Fibroblast of the conjunctiva (primary cell): ENCODE data around the gene SLC7A14.

Source experiments
- DNase-seq: peaks from one replicate; pipeline ENCODE4 v3.0.0-alpha.2; 2010; ENCODE audit warnings: low read depth

SLC7A14 gene

DNA sequence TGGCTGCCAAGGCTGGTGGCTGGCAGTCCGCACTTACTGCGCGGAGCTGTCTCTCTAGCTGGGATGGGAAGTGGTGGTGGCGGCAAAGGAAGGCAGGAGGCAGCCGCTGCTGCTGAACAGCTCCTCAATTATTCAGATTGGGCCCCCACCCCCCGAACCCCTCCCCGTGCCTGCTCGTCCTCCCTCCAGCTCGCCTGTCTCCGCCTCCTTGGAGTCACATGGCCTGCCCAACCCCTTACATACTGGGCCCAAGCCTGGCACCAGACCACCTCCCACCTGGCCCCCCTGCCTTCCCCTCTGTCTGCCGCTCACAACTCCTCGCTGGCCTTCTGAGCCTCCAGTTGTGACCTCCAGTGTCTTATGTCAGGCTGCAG is at the start of gene SLC7A14:
TSS of gene SLC7A14 (minus strand) at position 139 of the 374 bp plus-strand sequence. CDS start 59,139 bp downstream, outside the sequence.
- DNase-seq, result no peak

DNA sequence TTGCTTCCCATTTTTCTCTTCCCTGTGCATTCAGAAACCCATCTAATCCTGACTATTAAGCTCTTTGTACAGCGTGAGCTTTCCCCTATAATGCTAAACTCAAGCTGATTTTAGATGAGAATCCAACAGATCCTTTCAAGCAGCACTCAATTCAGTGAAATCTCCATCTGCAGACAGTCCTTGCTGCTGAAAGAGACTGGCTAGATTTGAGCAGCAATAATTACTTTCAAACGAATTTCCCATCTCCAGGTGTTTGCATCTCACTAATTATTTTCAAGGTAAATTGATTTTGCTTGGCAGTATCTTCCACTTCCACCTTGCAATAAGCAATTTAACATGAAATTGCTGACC is 49.5 kb upstream of the SLC7A14 start:
- DNase-seq, result no peak

DNA sequence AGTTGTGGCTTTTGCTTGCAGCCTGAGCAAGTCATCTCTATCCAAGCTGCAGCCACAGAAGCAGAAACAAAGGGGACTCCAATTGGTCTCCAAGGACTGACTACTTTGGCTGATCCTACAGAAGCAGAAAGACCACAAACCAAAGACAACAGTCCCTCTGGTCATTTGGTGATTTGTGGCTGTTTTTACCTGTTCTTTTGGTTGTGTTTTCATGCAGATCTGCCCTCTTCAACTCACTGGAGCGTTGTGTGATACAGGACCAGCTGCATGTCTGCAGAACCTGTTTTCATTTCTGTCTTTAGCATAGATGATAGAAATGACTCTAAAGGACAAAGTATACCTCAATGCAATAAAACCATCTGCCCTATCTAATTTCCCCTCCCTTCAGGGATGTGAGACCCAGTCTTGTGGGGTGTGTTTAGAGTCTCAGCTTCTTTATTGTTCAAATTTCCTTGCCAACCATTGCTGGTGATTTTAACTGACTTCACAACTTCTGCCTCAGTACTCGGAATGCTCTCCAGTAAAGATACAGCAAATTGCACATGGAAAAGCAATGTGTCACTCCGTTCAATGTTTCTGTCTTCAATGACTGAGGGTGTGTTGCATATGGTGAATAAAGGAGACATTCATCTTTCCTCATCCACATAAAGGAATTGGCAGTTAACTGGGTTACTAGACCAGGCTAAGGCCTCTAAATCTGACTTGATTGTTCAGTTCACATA is 48.9 kb upstream of the SLC7A14 start:
- no peak for DNase-seq

DNA sequence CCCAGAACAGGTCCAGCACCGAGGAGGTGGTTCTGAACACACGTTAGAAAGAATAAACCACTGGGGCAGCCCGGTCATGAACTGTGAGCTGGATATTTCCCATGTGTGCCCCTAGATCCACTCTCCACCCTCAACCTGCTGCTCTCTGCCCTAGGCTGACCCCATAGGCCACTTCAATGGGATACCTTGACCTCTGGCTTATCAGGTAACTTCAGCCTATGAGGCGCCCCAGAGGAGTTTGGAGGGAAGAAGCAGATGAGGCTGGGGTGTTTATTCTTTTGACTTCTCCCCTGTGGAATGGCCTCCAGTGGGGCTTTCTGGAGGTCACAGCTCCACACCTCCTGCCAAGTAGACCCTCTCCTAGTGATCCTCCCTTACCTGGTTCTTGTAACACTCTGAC is 47.7 kb upstream of the SLC7A14 start:
- DNase-seq, result no peak

DNA sequence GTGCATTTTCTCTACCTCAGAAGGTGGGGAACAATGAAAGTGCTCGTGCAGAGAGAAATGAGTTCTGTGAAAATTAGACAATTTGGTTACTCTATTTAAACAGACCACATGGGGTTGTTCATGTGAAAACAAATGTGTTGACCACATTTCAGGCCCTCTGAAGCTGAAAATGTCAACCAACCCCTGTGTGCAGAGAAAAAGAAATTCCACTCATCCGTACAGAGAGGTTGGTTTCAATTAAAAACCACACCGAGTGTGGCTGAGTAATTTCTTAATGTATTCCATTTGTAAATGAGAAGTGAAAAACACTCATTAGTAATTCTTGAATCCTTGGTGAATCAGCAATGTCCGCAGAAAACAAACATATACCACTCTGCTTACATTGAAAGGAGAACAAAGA is 46.9 kb upstream of the SLC7A14 start:
- DNase-seq, result no peak

DNA sequence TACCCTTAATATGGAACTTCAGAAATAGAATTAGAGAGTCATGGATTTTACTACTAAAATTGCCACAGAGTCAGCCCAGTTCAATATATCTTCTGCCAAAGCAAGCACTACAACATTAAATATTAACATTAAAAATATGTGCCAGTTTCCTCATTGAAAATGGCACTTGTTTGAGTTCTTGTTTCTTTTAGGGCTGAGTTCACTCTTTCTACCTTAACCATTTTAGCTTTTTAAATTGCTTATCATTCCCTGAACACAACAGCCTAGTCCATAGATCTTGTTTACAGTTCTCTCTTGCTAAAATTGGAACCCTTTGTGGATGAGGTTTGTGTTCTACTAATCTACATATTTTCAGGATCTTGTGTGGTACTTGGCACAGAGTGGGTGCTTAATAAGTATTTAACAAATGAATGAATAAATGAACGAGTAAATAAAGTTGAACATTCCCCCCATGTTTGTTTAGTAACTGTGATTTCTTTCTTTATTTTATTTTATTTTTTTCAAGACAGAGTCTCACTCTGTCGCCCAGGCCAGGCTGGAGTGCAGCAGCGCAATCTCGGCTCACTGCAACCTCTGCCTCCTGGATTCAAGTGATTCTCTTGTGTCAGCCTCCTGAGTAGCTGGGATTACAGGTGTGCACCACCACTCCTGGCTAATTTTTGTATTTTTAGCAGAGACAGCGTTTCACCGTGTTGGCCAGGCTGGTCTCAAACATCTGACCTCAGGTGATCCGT is 46.0 kb upstream of the SLC7A14 start:
- DNase-seq, result no peak

DNA sequence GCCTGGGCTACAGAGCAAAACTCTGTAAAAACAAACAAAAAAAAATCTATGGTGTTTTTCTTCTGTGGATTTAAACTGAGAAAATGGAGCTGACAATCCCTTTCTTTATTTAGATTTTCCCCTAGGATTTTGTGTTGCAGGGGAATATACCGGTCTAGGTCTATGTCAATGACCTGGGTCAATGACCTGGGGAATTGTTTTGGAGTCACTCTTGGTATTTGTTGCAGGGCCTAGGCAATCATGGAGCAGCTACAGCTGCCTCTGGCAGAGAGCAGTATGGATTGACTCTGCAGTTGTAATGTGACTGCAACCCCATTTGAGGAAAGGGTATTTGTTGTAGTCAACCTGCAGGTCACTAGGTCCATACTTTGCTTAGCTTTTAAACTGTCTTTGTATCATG is 37.6 kb upstream of the SLC7A14 start:
- no peak for DNase-seq

GRCh38 chr3:170622369-170623159 is 36.7 kb upstream of the SLC7A14 start:
- DNase-seq, result peak; percentile 93

- no peak for DNase-seq
These were observed 35.4 kb upstream of the SLC7A14 start for GRCh38 chr3:170621256-170621655.

GRCh38 chr3:170614214-170614966 is 28.5 kb upstream of the SLC7A14 start:
- DNase-seq, result peak; percentile 63

GRCh38 chr3:170611751-170612150 is 25.9 kb upstream of the SLC7A14 start:
- DNase-seq, result no peak

DNA sequence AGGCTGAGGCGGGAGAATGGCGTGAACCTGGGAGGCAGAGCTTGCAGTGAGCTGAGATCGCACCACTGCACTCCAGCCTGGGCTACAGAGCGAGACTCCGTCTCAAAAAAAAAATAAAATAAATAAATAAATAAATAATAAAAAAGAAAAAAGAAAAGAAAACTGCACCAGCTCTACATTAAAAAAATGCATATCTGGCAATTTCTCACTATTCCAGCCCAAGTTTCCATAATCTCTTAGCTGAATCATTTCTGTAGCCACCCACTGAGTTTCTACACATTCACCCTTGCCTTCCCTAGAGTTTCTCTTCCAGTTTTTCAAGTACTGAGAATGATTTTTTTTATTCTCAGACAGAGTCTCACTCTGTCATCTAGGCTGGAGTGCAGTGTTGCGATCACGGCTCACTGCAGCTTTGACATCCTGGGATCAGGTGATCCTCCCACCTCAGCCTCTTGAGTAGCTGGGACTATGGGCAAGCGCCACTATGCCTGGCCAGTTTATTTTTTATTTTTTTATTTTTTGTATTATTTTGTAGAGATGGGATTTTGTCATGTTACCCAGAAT is 24.5 kb upstream of the SLC7A14 start:
- no peak for DNase-seq

GRCh38 chr3:170608475-170608874 is 22.6 kb upstream of the SLC7A14 start:
- DNase-seq, result no peak

GRCh38 chr3:170606675-170607074 is 20.8 kb upstream of the SLC7A14 start:
- DNase-seq, result no peak

DNA sequence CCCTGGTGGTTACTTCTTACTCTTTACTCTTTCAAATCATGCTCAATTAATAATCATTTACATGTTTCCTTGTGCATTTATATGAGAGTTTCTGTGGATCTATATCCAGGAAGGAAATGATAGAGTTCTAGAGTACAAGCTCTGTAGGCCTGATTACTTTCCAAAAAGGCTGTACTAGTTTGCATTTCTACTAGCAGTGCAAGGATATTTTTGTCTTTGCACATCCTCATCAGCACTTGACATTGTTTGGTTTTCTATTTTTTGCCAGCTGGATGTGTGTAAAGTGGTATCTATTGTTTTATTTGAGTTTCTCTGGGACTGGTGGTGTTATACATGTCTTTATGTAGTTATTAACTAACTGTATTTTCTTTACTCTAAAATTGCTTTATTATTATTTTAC is 19.6 kb upstream of the SLC7A14 start:
- no peak for DNase-seq

DNA sequence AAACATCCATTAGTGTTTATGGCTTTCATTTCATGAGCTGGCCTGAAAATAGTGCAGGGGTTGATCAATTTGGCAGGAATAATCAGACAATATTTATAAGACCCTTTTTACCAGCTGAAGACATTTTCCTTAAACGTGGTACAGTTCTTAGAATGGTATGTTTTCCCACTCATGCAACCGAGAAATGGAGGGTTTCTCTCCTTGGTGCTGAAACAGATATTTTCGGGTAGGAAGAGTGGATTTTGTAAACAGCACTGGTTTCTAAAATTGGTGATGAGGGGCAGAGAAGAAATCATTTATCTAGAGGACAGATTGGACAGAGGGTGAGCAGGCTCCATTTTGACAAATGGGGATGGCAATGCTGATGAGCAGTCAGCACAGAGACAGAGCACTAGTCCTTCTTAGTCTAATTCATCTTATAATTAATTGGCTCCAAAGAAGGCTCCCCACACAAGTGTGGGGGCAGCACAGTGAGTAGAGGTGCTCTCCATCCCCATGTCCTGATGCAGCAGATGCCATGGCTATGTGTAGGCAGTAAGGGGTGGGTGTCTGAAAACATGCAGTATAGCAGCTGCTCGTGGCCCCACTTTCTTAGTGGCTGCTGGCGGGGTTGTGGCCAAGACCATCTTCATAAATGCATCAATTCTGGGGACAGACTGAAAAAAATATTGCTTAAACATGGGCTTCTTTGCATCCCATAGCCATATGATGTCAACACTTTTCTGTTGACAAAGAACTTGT is 18.1 kb upstream of the SLC7A14 start:
- DNase-seq, result no peak

GRCh38 chr3:170602556-170602955 is 16.7 kb upstream of the SLC7A14 start:
- DNase-seq, result no peak

DNA sequence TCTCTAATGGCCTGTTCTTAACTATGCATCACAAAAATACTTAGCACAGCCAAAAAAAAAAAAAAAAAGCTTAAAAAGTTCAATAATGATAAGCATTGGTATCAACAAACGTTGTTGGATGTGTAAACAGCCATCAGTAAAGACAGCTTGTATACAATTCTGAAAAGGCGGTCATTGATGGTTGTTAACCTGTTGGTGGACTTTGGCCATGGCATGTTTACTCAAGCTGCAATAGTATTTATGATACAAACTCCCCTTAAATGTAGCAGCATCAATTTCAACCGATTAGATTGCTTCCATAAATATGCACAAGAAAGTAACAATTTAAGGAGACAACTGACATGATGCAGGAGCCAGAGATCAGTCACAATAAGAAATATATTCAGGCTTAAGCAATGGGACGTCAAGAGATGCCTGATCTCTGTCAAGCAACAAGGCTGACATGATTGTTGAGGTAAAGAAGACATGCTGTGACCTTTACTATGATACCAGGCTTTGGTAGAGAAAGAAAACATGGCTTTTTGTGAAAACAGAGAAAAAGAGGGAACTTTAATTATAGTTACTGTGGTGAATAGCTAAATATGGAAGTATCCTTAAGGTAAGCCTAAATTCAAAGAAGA is 14.2 kb upstream of the SLC7A14 start:
- no peak for DNase-seq

DNA sequence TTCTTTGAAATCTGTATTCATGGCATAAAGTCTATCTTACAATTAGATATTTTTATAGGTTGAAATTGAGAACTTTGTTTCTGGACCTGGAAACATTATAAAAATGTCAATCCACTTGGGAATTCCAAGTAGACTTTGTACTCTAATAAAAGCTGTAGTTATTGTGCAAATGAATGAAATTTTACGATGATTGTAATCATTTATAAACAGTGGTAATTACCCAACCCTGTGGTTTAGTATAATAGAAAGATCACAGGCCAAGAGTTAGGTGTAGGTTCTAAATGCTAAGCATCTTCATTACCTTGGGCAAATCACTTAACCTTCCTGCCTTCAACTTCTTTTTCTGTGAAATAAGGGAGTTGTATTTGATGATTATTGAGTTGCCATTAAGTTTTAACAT is 13.2 kb upstream of the SLC7A14 start:
- DNase-seq, result no peak

DNA sequence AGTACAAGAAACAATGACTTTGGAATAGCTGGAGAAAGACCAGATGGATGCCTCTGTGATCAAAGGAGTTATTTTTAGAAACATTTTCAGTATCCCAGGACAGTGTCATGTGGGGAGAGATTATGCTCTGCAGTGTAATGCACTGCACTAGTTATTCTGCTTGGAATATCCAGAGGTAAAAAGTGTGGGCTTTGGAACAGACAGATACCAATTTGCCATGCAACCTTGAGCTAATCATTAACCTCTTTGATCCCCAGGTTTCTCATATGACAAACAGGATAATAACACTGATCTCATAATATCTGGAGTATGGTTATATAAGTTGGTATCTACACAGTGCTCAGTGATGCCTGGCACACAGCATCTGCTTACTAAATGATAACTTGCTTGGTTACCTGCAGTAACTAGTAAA is 12.2 kb upstream of the SLC7A14 start:
- DNase-seq, result no peak

DNA sequence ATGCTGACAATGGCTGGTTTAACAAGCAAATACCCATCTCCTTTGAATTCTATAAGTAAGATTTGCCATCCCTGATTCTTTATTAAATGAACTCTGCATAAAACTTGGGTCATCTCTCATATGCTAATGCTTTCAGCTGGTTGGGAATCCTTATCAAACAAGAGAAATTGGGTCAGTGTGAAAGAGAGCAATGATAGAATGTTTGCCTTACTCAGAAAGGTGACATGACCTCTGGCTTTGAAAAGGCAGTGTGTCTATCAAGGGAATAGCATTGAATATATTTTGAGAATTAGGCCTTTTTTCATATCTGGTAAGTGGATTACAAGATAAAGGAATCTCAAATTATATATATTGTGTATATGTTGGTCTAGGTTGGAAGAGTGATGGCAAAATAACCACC is 8.7 kb upstream of the SLC7A14 start:
- DNase-seq, result no peak
